Nucleus accumbens (tissue), 56 donors: ENCODE data around the gene LPP.
"Not testable (repeated sequence)": the region's sequence is repeated elsewhere in the genome, so short reads cannot be mapped to it uniquely, and the experiment has no call there.

Experiments used
- DNase-seq, 56 donors: peaks; one replicate each; lab custom pipeline; 2025; lab: John Stamatoyannopoulos, UW

Gene LPP

DNA sequence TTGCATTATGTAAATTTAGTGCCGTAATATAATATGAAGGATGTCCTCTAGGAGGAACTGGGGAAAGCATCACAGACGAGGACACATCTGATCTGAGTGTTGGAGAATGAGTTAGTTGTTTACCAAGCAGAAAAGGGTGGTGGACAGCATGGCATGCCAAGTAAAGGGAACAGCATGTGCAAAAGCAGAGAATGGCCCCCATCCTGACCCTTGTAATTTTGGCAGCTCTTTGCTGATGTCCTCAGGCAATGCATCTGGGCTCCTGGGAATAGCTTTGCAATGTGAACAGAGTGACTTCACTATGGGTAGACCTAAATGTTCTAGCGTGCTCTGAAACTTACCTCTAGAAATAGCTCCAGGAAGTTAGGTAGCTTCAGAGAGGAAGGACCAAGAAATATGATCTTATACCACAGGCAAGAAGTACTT is 263.3 kb downstream of the LPP start:
- DNase-seq, result no peak

DNA sequence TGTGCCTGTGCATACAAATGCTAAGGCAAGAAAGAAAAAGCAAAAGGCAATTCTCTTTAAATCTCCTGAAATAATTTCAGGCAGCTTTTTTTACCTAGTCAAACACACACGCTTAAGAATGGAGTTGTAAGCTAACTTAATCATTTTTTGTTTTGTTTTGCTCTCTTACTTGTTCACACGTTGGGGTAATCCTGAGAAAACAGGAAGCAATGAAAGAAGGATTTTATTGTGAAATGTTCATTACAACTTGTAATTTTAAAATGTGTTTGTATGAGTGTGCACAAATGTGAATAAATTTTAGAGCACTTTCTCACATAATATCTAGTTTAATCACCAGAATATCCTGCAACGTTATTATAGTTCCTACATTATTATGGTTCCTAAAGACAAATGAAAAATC is 263.8 kb downstream of the LPP start:
- no peak for DNase-seq

DNA sequence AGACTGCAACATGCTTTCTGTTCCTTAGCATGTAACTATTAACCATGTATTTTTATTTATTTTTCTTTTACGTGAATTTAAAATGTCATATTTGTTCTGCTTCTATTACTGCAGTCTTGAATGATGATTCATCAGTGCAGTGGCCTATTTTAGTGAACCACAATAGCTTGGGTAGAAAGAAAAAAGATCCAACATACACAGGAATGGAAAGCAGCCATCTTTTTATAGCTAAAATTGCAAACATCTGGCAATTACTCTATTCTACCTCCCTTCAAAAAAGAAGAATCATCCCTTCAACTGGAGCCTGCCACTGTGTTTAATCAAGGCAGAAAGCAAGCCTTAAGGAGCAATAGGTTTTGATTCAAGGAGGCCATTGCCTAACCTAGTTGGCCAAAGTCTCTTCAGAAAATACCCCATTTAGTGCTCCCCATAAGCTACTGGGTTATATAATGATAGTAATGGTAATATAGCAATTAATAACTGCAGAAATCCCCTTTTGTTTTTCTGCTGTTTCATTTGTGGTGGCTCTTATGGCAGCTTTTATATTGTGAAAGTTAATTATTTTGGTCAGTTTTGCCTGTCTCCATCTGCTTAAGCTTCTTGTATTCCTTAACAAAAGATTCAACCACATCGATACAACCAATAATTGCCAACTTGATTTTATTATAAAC is 267.3 kb downstream of the LPP start:
- no peak for DNase-seq

GRCh38 chr3:188421836-188422540 is 268.0 kb downstream of the LPP start:
- no peak for DNase-seq

DNA sequence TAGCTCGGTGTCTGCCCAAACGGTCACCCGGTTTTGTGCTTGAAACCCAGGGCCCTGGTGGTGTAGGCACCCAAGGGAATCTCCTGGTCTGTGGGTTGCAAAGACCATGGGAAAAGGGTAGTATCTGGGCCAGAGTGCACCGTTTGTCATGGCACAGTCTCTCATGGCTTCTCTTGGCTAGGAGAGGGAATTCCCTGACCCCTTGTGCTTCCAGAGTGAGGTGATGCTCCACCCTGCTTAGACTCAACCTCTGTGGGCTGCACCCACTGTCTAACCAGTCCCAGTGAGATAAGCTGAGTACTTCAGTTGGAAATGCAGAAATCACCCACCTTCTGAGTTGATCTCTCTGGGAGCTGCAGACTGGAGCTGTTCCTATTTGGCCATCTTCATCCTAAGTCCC is 274.0 kb downstream of the LPP start:
- not testable (repeated sequence) for DNase-seq

- no peak for DNase-seq
These were observed 277.1 kb downstream of the LPP start for GRCh38 chr3:188431040-188431439.

DNA sequence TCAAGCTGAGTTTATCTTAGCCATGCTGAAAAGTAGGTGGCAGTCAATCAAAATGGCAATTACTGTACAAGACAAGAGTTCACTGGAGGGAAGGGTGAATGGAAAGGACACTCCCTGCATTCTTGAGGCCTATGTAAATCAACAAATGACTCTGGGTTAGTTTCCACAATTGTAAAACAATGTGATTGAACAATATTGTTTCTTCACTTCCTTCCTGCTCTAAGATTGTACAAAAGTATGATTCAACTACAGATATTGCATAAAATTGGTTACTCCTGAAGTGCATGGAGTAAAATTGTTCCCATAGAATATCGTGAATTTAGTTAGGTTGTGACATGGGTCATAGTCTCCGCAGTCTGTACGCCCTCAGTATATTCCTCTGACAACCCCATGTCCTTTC is 277.6 kb downstream of the LPP start:
- no peak for DNase-seq

GRCh38 chr3:188432802-188433520 is 279.0 kb downstream of the LPP start:
- no peak for DNase-seq

- no peak for DNase-seq
These were observed 279.7 kb downstream of the LPP start for GRCh38 chr3:188433521-188434150.

DNA sequence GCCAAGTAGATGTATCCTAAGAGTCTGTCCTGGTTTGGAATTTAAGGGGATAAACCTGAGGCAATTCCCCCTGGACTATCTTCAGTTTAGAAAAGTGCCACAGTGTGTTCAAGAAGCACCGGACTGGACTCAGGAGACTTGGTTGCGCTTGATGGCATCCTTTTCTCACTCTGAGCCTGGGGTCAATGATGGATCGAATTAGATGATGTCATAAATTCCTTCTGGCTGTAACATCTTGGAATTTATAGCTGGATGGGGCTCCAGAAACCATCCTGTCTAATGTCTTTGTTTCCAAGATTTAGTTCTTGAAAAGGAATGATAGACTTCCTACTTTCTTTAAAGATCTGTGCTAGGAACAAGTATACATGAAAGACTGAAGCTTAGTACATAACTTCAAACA is 280.6 kb downstream of the LPP start:
- no peak for DNase-seq

GRCh38 chr3:188435266-188435665 is 281.3 kb downstream of the LPP start:
- DNase-seq, result no peak

GRCh38 chr3:188437926-188438325 is 284.0 kb downstream of the LPP start:
- DNase-seq, result no peak

GRCh38 chr3:188439080-188439479 is 285.1 kb downstream of the LPP start:
- DNase-seq, result no peak

- no peak for DNase-seq
These were observed 286.5 kb downstream of the LPP start for GRCh38 chr3:188440340-188440972.

- no peak for DNase-seq
These were observed 288.5 kb downstream of the LPP start for GRCh38 chr3:188442430-188442829.

DNA sequence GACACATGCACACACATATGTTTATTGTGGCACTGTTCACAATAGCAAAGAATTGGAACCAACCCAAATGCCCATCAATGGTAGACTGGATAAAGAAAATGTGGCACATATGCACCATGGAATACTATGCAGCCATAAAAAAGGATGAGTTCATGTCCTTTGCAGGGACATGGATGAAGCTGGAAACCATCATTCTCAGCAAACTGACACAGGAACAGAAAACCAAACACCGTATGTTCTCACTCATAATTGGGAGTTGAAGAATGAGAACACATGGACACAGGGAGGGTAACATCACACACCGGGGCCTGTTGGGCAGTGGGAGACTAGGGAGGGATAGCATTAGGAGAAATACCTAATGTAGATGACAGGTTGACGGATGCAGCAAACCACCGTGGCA is 291.2 kb downstream of the LPP start:
- DNase-seq, result not testable (repeated sequence)

- DNase-seq, result no peak
These were observed 292.1 kb downstream of the LPP start for GRCh38 chr3:188446014-188446413.

DNA sequence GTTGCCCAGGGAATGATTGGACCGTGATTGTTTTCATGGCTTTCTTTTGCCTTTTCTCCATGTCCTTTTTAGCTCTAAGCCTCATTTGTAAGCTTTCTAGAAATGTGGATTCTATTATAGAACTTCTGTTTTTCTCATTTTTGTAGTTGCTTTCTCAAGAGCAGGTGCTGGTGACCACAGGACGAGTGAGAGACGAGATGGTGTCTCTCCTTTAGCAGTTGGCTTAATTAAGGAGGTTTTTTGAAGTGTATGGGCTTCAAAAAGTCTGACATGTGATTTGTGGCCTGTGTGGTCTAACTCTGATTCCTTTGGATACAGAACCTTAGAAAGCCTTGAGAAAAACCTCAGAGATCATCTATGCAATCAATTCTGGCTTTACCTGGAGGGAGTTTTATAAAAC is 292.8 kb downstream of the LPP start:
- no peak for DNase-seq

GRCh38 chr3:188448813-188449212 is 294.9 kb downstream of the LPP start:
- DNase-seq, result no peak

DNA sequence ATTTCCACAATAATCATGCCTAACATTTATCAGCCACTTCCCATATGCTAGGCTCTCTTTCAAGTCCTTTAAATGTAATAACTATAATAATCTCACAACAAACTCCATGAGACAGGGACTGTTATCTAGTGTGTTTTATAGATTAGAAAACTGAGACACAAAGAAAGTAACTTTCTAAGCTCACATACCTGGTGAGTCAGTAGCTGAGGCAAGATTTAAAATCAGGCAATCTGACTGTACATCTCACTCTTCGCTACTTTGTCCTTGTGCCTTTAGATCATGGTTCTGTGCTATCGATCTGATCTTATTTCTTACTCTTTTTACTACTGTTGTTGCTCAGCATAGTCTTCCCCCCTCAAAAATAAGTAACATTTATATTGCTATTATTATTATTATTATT is 295.5 kb downstream of the LPP start:
- DNase-seq, result no peak
